ENCODE results near the gene F8. TPM values are rescaled to one million over a fixed set of nuclear protein-coding genes. Genes with fewer than 3 reads are reported as not detected.
A peak's percentile ranks its signal among the peaks of the same experiment; 100 is the strongest.

The F8 gene
- total and polyA plus RNA-seq, 9 of the 15 experiments (the other 6 are each of a cell fraction or from before 2014, with no cell fraction given) = 0.41 to 3.8 (median 0.91) TPM

DNA sequence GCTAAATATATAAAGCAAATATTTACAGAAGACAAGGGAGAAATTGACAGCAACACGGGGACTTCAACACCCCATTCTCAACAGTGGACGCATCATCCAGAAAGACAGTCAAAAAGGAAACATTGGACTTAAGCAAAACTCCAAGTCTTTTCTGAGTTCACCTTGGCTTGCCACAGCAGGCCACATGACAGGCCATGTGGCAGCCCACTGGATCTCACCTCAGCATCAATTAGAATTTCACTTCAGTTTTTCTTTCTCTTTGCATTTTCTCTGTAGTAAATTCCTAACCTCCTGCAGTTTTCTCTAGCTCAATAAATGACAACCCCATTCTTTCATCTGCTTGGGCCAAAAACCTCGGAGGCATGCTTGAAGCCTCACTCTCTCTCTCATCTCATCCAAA lies 200.5 kb downstream of the F8 start (continued):
- TF ChIP-seq, protein P1, sequence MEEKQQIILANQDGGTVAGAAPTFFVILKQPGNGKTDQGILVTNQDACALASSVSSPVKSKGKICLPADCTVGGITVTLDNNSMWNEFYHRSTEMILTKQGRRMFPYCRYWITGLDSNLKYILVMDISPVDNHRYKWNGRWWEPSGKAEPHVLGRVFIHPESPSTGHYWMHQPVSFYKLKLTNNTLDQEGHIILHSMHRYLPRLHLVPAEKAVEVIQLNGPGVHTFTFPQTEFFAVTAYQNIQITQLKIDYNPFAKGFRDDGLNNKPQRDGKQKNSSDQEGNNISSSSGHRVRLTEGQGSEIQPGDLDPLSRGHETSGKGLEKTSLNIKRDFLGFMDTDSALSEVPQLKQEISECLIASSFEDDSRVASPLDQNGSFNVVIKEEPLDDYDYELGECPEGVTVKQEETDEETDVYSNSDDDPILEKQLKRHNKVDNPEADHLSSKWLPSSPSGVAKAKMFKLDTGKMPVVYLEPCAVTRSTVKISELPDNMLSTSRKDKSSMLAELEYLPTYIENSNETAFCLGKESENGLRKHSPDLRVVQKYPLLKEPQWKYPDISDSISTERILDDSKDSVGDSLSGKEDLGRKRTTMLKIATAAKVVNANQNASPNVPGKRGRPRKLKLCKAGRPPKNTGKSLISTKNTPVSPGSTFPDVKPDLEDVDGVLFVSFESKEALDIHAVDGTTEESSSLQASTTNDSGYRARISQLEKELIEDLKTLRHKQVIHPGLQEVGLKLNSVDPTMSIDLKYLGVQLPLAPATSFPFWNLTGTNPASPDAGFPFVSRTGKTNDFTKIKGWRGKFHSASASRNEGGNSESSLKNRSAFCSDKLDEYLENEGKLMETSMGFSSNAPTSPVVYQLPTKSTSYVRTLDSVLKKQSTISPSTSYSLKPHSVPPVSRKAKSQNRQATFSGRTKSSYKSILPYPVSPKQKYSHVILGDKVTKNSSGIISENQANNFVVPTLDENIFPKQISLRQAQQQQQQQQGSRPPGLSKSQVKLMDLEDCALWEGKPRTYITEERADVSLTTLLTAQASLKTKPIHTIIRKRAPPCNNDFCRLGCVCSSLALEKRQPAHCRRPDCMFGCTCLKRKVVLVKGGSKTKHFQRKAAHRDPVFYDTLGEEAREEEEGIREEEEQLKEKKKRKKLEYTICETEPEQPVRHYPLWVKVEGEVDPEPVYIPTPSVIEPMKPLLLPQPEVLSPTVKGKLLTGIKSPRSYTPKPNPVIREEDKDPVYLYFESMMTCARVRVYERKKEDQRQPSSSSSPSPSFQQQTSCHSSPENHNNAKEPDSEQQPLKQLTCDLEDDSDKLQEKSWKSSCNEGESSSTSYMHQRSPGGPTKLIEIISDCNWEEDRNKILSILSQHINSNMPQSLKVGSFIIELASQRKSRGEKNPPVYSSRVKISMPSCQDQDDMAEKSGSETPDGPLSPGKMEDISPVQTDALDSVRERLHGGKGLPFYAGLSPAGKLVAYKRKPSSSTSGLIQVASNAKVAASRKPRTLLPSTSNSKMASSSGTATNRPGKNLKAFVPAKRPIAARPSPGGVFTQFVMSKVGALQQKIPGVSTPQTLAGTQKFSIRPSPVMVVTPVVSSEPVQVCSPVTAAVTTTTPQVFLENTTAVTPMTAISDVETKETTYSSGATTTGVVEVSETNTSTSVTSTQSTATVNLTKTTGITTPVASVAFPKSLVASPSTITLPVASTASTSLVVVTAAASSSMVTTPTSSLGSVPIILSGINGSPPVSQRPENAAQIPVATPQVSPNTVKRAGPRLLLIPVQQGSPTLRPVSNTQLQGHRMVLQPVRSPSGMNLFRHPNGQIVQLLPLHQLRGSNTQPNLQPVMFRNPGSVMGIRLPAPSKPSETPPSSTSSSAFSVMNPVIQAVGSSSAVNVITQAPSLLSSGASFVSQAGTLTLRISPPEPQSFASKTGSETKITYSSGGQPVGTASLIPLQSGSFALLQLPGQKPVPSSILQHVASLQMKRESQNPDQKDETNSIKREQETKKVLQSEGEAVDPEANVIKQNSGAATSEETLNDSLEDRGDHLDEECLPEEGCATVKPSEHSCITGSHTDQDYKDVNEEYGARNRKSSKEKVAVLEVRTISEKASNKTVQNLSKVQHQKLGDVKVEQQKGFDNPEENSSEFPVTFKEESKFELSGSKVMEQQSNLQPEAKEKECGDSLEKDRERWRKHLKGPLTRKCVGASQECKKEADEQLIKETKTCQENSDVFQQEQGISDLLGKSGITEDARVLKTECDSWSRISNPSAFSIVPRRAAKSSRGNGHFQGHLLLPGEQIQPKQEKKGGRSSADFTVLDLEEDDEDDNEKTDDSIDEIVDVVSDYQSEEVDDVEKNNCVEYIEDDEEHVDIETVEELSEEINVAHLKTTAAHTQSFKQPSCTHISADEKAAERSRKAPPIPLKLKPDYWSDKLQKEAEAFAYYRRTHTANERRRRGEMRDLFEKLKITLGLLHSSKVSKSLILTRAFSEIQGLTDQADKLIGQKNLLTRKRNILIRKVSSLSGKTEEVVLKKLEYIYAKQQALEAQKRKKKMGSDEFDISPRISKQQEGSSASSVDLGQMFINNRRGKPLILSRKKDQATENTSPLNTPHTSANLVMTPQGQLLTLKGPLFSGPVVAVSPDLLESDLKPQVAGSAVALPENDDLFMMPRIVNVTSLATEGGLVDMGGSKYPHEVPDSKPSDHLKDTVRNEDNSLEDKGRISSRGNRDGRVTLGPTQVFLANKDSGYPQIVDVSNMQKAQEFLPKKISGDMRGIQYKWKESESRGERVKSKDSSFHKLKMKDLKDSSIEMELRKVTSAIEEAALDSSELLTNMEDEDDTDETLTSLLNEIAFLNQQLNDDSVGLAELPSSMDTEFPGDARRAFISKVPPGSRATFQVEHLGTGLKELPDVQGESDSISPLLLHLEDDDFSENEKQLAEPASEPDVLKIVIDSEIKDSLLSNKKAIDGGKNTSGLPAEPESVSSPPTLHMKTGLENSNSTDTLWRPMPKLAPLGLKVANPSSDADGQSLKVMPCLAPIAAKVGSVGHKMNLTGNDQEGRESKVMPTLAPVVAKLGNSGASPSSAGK (IDR thresholded peaks at IDR 0.05) = peak; percentile 45
- TF ChIP-seq, protein P2, sequence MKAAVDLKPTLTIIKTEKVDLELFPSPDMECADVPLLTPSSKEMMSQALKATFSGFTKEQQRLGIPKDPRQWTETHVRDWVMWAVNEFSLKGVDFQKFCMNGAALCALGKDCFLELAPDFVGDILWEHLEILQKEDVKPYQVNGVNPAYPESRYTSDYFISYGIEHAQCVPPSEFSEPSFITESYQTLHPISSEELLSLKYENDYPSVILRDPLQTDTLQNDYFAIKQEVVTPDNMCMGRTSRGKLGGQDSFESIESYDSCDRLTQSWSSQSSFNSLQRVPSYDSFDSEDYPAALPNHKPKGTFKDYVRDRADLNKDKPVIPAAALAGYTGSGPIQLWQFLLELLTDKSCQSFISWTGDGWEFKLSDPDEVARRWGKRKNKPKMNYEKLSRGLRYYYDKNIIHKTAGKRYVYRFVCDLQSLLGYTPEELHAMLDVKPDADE (conservative IDR thresholded peaks at IDR 0.05; ENCODE audit: control insufficient read depth, low read depth, low read length) = no peak
- TF ChIP-seq SRSF7 (optimal IDR thresholded peaks at IDR 0.05; ENCODE audit: low read depth, low read length) (no peak), NCOR1 (IDR thresholded peaks at IDR 0.05) (no peak), FOXK1 (CRISPR knock-in tag; IDR thresholded peaks at IDR 0.05; ENCODE audit: borderline replicate concordance) (no peak), DPF2 (IDR thresholded peaks at IDR 0.05) (no peak)
- TF ChIP-seq, protein P3, sequence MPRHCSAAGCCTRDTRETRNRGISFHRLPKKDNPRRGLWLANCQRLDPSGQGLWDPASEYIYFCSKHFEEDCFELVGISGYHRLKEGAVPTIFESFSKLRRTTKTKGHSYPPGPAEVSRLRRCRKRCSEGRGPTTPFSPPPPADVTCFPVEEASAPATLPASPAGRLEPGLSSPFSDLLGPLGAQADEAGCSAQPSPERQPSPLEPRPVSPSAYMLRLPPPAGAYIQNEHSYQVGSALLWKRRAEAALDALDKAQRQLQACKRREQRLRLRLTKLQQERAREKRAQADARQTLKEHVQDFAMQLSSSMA (CRISPR knock-in tag; IDR thresholded peaks at IDR 0.05) = no peak
- TF ChIP-seq, protein P4, sequence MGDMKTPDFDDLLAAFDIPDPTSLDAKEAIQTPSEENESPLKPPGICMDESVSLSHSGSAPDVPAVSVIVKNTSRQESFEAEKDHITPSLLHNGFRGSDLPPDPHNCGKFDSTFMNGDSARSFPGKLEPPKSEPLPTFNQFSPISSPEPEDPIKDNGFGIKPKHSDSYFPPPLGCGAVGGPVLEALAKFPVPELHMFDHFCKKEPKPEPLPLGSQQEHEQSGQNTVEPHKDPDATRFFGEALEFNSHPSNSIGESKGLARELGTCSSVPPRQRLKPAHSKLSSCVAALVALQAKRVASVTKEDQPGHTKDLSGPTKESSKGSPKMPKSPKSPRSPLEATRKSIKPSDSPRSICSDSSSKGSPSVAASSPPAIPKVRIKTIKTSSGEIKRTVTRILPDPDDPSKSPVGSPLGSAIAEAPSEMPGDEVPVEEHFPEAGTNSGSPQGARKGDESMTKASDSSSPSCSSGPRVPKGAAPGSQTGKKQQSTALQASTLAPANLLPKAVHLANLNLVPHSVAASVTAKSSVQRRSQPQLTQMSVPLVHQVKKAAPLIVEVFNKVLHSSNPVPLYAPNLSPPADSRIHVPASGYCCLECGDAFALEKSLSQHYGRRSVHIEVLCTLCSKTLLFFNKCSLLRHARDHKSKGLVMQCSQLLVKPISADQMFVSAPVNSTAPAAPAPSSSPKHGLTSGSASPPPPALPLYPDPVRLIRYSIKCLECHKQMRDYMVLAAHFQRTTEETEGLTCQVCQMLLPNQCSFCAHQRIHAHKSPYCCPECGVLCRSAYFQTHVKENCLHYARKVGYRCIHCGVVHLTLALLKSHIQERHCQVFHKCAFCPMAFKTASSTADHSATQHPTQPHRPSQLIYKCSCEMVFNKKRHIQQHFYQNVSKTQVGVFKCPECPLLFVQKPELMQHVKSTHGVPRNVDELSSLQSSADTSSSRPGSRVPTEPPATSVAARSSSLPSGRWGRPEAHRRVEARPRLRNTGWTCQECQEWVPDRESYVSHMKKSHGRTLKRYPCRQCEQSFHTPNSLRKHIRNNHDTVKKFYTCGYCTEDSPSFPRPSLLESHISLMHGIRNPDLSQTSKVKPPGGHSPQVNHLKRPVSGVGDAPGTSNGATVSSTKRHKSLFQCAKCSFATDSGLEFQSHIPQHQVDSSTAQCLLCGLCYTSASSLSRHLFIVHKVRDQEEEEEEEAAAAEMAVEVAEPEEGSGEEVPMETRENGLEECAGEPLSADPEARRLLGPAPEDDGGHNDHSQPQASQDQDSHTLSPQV (IDR thresholded peaks at IDR 0.05) = peak; percentile 61; the same call in 1 of the 2 replicates

Measured in K562 (cell line).